HG03432 (cell line): ENCODE results near the gene PRKCQ.
A peak's percentile ranks its signal among the peaks of the same experiment; 100 is the strongest.

Experiments used
- ATAC-seq: cut with Tn5 transposase; IDR thresholded peaks from one replicate; pipeline ENCODE4 v1.9.1; 2021; ENCODE audit warnings: mild to moderate bottlenecking, moderate library complexity; ENCODE audit not compliant: unreplicated experiment

Gene PRKCQ

DNA sequence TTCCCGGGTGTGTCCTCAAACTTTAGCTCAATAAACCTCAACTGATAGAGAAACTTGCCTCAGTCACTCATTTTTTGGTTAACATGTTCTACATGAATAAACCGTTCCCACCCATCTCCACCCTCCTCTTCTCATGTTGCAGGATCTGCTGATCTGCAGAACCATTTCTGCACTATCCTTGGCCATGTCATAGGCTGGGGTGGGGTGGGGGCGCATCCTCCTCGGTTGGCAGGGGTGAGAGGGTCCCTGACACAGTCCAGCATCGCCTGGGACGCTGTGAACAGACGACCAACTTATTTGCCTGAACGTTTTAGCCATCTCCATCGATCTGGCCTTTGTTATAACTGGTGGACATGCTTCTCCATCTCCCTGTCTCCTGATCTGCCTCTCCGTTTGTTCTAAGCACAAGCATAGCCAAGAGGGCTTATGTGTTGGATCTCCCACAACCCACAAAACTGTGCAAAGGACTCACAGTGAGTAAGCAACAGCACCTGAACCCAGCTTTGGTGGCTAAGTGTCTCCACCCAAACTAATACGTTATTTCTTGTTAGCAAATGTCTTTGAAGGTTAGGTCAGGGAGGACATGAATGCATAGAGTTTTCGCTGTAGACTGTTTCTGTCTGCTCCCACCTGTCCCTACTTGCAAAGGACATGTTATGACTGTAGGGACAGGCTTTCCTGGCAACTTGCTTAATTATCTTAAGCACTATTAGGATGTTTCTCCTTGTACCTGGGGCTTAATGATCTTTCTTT lies 51.7 kb downstream of the PRKCQ start:
- ATAC-seq: no peak

DNA sequence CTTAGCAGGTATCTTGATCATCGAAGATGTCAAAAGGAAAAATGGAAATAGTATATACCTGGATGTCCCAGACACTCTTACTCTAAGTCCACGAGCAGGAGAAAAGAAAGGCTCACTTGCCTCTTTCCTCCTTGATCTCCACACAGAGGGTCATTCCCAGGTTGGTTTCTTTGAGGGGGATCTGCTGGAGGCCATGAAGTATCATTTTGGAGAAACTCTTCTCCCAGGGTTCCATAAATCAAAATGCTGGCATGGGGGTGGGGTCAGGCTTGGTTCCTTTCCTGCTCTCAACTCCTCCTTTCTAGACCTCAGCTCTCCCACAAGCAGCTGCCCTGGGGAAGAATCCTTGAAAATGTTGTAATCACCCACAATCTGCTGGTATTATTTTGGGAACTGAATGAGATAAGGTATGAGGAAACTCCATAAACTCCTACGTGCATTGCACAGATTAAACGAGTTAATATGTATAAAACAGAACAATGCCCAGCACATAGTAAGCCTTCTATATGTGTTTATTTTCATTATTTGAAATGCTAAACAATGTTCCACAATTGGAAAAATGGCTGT lies 54.4 kb downstream of the PRKCQ start:
- ATAC-seq: no peak

DNA sequence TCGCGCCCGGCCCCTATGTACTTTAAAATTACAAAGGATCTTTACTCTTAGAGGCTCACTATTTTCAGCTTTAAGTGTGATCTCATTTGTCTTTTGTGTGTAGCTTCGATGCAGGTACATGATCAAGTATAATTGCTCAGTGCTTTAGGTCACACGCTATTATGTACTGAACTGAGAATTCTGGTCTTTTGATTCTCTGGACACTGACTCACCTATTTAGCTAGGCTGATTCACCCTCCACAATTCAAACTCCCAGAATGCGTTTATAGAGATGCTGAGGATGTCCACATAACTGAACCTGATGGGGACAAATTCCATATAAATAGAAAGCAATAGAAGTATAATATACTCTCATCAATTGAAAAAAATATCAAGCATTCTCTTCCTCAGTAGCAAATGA lies 57.8 kb downstream of the PRKCQ start:
- no peak for ATAC-seq

DNA sequence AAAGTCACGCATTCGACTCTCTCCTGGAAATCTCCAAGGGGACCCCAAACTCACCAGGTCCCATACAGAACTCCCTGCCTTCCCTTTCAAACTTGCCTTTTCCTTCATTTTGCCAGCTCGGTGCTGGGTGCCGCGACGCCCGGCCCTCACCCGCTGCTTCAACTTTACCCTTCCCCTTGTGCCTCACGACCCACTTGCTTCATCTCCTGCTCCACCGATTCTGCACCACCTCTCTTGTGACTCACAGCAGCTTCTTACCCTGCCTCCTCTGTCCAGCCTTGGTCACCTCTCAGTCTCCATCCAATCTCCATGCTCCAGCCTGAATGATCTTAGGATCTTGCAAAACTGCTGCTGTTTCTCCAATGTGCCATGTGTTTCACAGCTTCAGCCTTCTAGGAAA lies 59.9 kb downstream of the PRKCQ start:
- no peak for ATAC-seq

DNA sequence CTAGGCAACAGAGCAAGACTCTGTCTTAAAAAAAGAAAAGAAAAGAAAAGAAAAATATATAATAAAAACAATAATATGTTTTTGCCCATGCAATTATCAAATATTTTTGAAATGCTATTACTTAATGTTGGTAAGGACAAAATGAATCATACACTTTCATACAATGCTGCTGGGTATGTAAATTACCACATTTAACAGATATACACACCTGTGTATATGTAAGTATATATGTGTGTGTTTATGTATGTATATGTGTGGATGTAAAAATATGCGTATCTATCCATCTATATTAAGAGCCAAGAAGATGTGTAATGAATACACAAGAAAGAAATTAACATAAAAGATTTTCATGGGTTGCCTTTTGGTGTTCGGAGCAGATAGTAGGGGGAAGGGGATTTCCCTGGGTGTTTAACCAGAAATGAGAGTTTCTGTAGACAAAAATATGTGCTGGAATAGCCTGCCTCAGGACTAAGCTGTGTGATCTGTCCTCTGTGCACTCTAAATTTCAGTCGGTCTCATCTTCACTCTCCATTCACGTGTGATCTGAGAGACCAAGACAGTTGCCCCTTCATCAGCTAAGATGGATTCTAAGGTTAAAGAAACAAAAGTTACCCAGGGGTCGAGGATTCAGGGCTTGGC lies 61.2 kb downstream of the PRKCQ start:
- ATAC-seq: no peak

DNA sequence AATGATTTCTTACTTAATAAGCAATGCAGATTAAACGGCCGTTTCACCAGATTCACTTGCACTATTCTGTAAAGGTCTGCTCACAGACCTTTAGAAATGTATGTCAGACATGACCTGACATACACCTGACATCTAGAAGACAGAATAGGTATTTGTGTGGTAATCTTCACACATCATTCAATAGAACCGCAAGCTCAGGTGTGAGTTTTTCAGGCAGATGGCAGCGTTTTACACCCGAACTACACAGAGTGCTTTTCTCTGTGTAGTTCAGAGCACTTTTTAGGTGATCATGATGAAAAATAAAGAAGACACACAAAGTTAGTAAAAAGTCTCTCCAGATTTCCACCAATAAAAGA lies 63.2 kb downstream of the PRKCQ start:
- no peak for ATAC-seq

DNA sequence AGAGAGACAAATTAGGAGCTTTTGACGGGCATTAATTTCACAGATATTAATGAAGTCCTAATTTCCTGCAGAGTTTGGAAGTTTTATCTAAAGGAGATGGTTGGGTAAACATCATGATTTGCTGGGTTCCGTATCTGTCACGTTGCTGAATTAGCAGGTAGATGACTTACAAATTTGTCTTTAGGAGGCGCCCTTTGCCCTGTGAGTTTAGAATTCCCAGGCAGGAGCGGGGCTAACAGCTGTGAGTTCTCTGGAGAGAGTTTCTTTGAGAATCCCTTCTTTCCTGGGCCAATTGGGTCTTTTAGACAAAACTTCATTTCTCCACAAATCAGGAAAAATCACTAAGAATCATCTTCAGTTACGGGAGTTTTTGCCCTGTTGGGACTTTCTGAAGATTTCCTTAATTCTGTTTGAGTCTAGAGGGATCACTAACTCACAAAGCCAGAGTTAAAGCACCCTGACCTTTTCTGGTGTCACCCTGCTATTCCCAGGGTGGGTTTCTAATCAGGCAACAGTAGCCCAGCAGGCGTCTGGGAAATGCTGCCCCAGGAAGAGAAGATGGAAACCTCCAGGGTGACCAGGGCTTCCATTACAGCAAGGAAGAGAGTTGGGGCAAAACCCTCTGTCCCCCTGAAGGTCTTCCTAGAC lies 63.7 kb downstream of the PRKCQ start:
- no peak for ATAC-seq

DNA sequence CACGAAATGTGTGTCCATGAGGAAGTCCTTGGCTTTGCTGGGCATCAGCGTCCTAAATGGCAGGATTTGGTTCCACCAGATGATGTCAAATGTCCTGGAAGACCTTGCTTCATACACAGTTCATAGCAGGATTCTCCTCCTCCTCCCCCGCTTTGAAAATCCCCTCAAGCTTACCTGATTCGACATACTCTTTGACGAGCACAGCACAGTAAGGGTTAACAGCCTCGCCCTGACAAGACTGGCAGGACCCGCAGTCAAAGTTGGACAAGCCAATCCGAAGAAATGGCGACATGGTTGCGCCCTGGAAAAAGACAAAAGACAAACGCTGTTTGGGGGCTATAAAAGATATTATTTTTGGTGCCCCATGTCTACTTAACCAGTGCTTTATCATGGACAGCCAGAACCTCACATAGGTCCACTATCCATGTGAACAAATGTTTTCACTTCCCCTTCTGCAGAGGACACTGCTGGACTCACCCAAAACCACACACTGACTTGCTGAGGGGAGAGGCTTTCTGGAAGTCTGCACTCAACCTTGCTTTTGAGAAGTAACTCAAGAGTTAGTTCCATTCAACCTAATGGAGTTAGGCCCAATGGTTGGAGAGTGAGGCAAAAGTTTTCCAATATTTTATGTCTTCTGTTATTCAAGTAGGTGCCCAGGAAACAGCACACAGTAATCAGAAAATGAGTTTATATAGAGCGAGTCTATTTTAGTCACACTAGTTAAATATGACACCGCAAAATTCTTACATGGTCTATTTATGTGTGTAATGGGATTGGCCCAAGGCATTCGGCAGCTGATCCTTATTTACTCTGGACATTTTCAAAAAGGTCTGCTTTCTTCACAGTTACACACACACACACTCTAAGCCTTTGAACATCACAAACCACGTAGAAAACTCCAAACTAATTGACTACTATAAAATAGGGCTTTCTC lies 65.0 kb downstream of the PRKCQ start:
- ATAC-seq: no peak

DNA sequence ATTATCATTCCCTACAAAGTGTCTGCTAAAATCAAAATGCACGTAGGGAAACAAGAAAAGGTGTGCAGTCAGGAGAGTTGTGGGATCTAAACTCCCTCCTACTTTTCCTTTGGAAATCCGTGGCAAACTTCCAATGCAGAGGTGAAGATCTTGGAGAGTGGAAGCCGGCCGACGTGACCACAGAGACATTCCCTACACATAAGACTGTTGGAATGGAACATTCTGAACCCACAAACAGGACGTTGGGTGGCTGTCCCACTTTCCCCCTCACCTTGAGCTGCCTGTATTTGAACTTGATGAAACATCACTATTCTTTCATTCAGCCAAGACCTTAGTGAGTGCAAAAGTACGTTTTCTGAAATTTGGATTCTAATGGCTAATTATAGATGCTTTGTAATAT lies 65.9 kb downstream of the PRKCQ start:
- ATAC-seq: no peak

DNA sequence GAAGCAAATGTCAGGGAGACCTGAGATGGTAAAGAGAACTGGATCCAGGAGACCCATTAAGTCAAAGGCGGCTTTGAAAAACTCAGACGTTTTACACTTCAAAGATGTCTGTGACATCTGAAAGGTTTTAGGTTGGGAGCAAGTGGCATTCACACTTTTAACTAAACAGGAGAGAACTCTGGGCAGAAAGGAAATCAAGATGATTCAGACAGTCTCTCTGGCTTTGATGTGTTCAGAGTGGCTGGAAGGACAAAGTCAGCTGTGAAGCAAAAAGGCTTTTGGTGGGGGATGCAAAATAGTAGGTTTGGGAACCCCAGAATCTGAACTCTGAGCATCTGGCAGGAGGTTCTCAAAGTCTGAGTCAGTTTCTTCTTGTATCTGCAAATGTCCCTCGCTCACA lies 66.6 kb downstream of the PRKCQ start:
- ATAC-seq: no peak

DNA sequence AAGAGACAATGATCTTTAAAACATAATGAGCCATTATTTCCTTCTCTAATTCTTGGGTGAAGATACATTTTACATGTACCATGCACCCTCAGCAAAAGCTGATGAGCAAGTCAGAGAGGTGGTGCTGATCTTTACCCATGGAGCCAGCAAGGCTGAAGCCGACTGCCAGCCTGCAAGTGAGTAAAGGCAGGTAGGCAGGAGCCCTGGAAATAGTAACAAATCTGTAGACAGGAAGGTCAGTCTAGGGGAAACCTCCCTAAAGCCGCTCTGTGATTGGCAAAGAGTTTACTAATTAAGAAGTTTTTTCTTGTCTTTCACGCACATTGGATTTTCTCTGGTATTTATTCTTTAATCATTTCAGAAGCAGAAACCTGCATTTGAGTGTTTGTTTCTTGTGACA lies 67.9 kb downstream of the PRKCQ start:
- ATAC-seq: no peak

DNA sequence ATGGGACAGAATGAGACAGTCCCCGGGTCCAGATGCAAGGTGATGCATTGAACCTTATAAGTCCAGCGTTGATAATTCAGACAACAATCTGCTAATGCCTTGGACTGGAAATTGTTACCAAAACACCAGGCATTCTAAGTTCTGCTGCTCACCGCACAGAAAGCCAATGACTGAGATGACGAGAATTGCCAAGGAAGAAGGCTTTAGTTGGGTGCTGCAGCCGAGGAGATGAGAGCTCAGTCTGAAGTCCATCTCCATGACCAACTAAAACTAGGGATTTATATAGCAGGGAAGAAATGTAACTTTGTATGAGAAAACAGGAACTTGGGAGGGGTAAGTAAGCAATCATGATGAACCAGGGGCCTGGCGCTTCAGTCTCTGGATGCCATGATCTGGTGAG lies 68.7 kb downstream of the PRKCQ start:
- ATAC-seq: no peak

DNA sequence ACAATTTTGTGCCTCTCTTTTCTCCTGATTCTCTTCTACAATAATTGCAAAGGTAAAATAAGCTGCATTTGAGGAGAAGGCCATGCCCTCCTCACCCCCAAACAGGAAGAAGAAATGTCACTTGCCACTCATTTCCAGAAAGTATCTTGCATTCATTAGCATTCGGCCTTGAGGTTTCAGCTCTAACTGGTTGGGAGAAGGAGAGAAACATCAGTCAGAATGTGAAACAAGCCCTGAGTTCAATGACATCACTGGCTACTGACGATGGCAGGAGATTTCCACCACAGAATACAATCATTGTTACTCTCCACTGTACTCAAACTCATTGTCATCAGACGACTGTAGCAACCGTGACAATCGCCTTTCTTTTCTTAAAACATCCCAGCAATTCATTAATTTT lies 72.8 kb downstream of the PRKCQ start:
- peak; percentile 96 for ATAC-seq

DNA sequence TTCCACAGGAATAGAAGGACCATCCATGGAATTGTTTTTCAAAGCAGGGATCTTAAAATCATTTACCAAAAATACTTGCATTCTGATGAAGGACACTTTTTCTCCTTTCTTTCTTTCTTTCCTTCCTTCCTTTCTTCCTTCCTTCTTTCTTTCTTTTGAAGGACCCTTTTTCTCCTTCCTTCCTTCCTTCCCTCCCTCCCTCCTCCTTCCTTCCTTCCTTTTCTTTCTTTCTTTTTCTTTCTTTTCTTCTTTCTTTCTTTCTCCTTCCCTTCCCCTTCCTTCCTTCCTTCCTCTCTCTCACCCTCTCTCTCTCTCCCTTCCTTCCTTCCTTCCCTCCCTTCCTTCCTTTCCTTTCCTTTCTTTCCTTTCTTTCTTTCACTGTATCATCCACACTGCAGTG lies 74.8 kb downstream of the PRKCQ start:
- ATAC-seq: no peak

DNA sequence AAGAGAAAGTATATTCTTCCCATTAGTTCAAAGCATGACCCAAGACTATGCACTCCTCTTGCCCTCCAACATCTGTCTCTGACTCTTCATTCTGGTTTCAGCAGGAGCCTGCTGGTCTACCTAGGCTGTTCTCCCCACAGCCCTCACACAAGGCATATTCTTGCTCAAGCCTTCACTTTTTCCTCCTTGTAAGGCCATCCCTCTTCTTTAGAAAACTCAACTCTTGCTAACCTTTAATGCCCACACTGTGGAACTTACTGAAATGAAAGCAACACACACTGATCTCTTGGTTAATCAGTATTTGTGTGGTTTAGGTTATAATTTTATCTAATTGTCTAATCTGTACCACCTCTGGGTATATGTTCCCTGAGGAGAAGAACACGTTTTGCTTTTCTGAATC lies 75.8 kb downstream of the PRKCQ start:
- no peak for ATAC-seq

DNA sequence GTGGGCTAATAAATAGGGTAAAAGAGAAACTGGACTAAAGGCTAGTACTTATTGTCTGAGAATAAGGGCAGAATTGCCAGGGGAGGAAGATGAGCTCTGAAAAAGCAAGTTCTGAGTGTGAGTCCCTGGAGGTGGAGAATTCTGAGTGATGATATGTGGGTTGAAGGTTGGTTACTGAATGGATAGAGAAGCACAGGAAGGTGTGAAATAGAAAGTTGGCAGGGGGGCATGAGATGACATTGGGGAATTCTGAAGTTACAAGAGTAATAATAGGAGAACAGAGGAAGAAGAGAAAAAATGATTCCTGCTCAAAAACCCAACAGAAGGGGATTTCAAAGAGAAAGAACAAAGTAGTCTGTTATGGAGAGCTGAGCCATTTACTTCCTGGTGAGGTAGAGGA lies 76.9 kb downstream of the PRKCQ start:
- no peak for ATAC-seq

DNA sequence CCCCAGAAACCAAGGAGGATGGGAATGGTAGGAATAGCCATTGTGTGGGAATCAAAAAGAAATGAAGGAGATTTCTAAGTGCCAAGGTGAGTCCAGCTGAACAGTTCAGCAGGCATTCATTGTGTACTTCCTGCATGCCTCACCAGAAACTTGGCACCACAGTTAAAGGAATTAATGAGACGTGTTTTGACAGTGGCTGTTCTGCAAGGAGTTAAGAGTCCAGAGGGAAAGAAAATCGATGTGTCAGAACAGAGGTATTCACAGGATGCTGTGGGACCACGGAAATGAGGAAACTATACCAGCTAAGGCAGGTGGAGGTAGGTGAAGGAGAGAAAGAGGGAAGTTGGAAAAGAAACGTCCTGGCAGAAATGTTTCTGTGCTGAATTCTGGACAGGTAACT lies 78.1 kb downstream of the PRKCQ start:
- ATAC-seq: no peak

DNA sequence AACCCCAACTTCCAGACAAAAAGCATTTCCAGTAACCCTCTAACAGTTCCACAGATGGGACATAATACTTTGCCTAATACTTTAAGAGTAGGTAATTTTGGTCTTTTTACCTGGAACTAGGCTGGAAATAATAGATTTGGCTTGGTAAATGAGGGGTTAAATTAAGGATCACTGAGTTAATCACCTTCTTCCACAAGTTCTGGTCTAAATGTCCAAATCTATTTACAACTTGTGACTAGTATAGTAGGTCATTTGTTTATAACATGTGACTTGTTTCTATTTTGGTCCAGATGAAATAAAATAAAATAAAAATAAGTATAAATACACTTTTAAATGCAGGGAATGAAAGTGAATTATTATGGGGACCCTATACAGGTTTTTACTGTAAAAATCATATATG lies 80.1 kb downstream of the PRKCQ start:
- no peak for ATAC-seq

DNA sequence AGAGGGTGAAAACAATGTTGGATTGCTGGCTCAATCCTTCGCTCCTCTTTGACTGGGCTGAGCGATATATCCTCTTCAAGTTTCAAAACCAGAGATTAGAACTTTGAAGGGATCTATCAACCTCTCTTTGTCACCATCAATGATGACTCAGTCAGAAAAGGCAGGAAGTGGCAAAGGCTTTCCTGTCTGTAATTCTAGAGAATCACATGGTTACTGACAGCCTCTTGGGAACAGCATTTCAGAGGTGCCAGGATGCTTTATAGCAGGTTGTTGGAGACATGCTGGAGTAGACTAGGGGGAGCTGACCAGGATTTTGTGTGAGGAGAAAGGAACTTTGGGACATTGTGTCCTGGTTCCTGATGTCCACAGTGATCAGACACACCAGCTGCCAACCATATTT lies 81.3 kb downstream of the PRKCQ start:
- ATAC-seq: no peak

DNA sequence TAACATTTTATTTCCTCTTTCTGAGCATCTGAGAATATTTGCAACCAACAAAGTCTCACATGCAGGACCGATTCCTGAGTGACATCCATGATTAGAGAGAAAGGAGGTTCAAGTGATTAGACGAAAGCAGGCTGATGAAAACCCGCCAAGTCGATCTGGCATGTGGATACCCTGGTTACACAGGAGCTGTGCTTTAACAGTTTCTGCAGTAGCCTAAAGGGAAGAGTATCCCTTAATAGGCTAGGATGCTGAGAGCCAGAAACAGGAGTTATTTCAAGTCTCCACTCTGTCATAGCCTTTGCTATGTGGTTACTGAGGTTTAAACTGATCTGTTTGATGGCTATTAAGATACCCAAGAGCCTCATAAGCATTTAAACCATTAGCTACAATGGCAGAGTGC lies 82.5 kb downstream of the PRKCQ start:
- ATAC-seq: no peak

DNA sequence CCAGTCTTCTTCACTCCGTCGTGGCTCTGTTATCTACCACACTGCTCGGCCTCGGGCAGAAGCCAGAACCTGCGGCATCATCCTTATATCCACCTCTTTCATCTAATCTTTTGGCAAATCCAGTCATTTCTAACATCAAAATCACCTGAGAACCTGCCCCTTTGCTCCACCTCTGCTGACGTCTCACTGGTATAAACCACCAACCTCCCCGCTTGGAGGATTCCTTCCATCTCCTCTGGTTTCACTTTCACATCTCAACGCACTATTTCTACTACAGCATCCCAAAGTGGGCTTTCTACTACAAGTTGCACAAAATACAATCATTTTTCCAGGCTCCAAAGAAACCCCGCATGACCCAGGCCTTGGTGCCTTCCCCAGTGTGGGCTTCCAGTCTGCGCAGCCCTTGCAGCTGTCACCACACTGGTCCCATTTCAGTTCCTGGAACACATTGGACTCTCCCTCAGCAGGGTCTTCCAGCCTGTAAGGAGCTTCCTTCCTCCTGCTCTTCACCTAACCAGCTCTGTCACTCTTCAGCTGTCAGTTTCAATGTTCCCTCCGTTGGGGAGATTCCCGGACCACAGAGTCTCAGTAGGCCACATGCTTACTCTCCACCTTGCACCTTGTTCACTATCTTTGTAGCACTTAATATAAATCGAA lies 85.0 kb downstream of the PRKCQ start:
- ATAC-seq: no peak
